Endothelial cell of umbilical vein (primary cell): ENCODE measurements around the gene DNM2. TPM values are rescaled to one million over a fixed set of nuclear protein-coding genes. Genes with fewer than 3 reads are reported as not detected.

ENCODE experiments used
- BruUV-seq: library from RNA; stranded (reverse); fragments of 400-500 nt; replicated peaks from 2 replicates; lab custom pipeline; 2021; lab: Mats Ljungman, UMichigan
- CTCF ChIA-PET: fragments of 300-600, 350-600 bp; sonication (Branson Sonifier 250); formaldehyde crosslinking; loops from one replicate; lab custom pipeline; 2021; ENCODE audit warnings: antibody characterized with exemption, inconsistent platforms; lab: Charles Lee
- POLR2A ChIA-PET: fragments of 300-600, 350-600 bp; sonication (Branson Sonifier 250); formaldehyde crosslinking; loops from one replicate; lab custom pipeline; 2021; ENCODE audit warnings: antibody characterized with exemption, inconsistent platforms; lab: Charles Lee
- DNase-seq: peaks from one replicate; pipeline ENCODE4 v3.0.0-alpha.2; 2011; ENCODE audit warnings: low read depth, low spot score
- FAIRE-seq: peaks from 2 replicates; lab custom pipeline; 2011; peaks lifted over from hg19 to GRCh38; lab: Jason Lieb, UNC
- H2AFZ ChIP-seq: 2 replicates; pipeline ENCODE4 v1.6.0; 2012; ENCODE audit warnings: low read depth, low read length, control low read depth, inconsistent platforms
- H3K27ac ChIP-seq: 2 replicates; pipeline ENCODE4 v1.5.1; 2011; ENCODE audit warnings: low read depth, mild to moderate bottlenecking, control low read depth, low read length, moderate library complexity; ENCODE audit not compliant: insufficient read depth
- H3K27me3 ChIP-seq, 2 experiments: 2 replicates each; pipeline versions ENCODE4 v1.6.0 to v1.6.1; 2011; ENCODE audit warnings: low read length in 2 of 2, mixed read lengths in 1 of 2; ENCODE audit not compliant: control insufficient read depth in 2 of 2, insufficient read depth in 2 of 2
- H3K36me3 ChIP-seq, 2 experiments: 2 replicates in 1 of 2; 3 replicates in 1 of 2; pipeline ENCODE4 v1.5.1; 2011; ENCODE audit warnings: low read length in 2 of 2, mild to moderate bottlenecking in 1 of 2, moderate library complexity in 1 of 2; ENCODE audit not compliant: control insufficient read depth in 2 of 2, insufficient read depth in 2 of 2; ENCODE audit errors: extremely low read depth in 1 of 2
- H3K4me1 ChIP-seq: 3 replicates; pipeline ENCODE4 v1.5.1; 2011; ENCODE audit warnings: mild to moderate bottlenecking, low read length; ENCODE audit not compliant: control insufficient read depth, insufficient read depth; ENCODE audit errors: extremely low read depth
- H3K4me2 ChIP-seq: 2 replicates; pipeline ENCODE4 v1.6.1; 2011; ENCODE audit warnings: low read length, control low read depth, mixed read lengths; ENCODE audit not compliant: insufficient read depth
- H3K4me3 ChIP-seq, 3 experiments: fragments of 200-600 bp in 1 of 3; sonication (generic), shearing (Covaris generic) in 1 of 3; replicated peaks in 1 of 3; 2 replicates each; pipeline ENCODE4 v1.5.1; 2011 to 2016; ENCODE audit warnings: control low read depth in 3 of 3, low read length in 3 of 3, mild to moderate bottlenecking in 2 of 3, inconsistent platforms in 1 of 3, low read depth in 1 of 3, moderate library complexity in 1 of 3; ENCODE audit not compliant: insufficient read depth in 1 of 3
- H3K79me2 ChIP-seq: 2 replicates; pipeline ENCODE4 v1.6.0; 2012; ENCODE audit warnings: low read length, inconsistent platforms; ENCODE audit not compliant: control insufficient read depth, insufficient read depth
- H3K9ac ChIP-seq: replicated peaks from 2 replicates; pipeline ENCODE3; 2011; ENCODE audit warnings: low read length, control low read depth; ENCODE audit not compliant: insufficient read depth; ENCODE audit errors: extremely low read depth
- H3K9me1 ChIP-seq: replicated peaks from 3 replicates; pipeline ENCODE4 v1.6.0; 2011; ENCODE audit warnings: mild to moderate bottlenecking, low read length; ENCODE audit not compliant: control insufficient read depth, insufficient read depth; ENCODE audit errors: extremely low read depth
- H3K9me3 ChIP-seq: replicated peaks from 2 replicates; pipeline ENCODE4 v1.5.1; 2012; ENCODE audit warnings: low read length, inconsistent platforms; ENCODE audit not compliant: control insufficient read depth, insufficient read depth
- H4K20me1 ChIP-seq: replicated peaks from 2 replicates; pipeline ENCODE3; 2011; ENCODE audit warnings: mild to moderate bottlenecking, low read length; ENCODE audit not compliant: control insufficient read depth, insufficient read depth; ENCODE audit errors: extremely low read depth
- CTCF ChIP-seq, 2 donors: IDR thresholded peaks; 1 replicate in 1 of 2; 2 replicates in 1 of 2; pipeline ENCODE4 v1.5.1; 2011; ENCODE audit warnings: low read length in 2 of 2, mild to moderate bottlenecking in 2 of 2, moderate library complexity in 2 of 2, control low read depth in 1 of 2, inconsistent platforms in 1 of 2, low read depth in 1 of 2; ENCODE audit not compliant: insufficient read depth in 1 of 2; ENCODE audit errors: extremely low read depth in 1 of 2
- EZH2 ChIP-seq: IDR thresholded peaks from 2 replicates; pipeline ENCODE4 v1.6.1; 2012; ENCODE audit warnings: borderline replicate concordance, low read depth, mild to moderate bottlenecking, moderate library complexity, low read length, inconsistent platforms; ENCODE audit not compliant: severe bottlenecking
- FOS ChIP-seq: IDR thresholded peaks from 2 replicates; pipeline ENCODE4 v1.6.1; 2011; ENCODE audit warnings: mild to moderate bottlenecking, low read length, moderate library complexity, borderline replicate concordance; ENCODE audit not compliant: insufficient read depth
- GATA2 ChIP-seq: IDR thresholded peaks from 2 replicates; pipeline ENCODE4 v1.7.0; 2011; ENCODE audit warnings: low read depth, mild to moderate bottlenecking, moderate library complexity, mixed read lengths, low read length; ENCODE audit not compliant: insufficient read length, insufficient read depth
- JUN ChIP-seq: IDR thresholded peaks from 2 replicates; pipeline ENCODE4 v1.6.1; 2011; ENCODE audit warnings: borderline replicate concordance, low read depth; ENCODE audit not compliant: insufficient read length, insufficient read depth
- MAX ChIP-seq: IDR thresholded peaks from 2 replicates; pipeline ENCODE4 v1.6.1; 2011; ENCODE audit not compliant: insufficient read depth, insufficient read length
- MYC ChIP-seq: IDR thresholded peaks from one replicate; pipeline ENCODE4 v1.6.1; 2011; ENCODE audit warnings: mild to moderate bottlenecking, low read depth, low read length
- POLR2A ChIP-seq: IDR thresholded peaks from 2 replicates; pipeline ENCODE4 v1.6.1; 2012; ENCODE audit warnings: low read depth, mild to moderate bottlenecking, control low read depth, low read length
- POLR2AphosphoS5 ChIP-seq: IDR thresholded peaks from 2 replicates; pipeline ENCODE4 v1.6.1; 2012; ENCODE audit warnings: low read depth, mild to moderate bottlenecking, control low read depth, low read length, moderate library complexity; ENCODE audit not compliant: insufficient read depth
- dilution Hi-C: fragments of 300-500 bp; cut with MboI; formaldehyde crosslinking; loops from one replicate; pipeline ENCODE4 v1.15.0; 2019; ENCODE audit warnings: low sequenced_read_pairs; ENCODE audit not compliant: extremely low pct_ligation_motif_present
- intact Hi-C: fragments of 100-400 bp; cut with micrococcal nuclease; formaldehyde crosslinking; loops from one replicate; pipeline ENCODE4 v1.10.0; 2022
- polyA plus RNA-seq, 4 experiments: library from polyadenylated mRNA; depleted of rRNA in 3 of 4; stranded (reverse) in 3 of 4; unstranded in 1 of 4; fragments of >200 nt; gene quantifications; 2 replicates each; pipeline versions ENCODE4 v1.2.1 to v1.2.3, GENCODE V29; 2011 to 2012; ENCODE audit warnings: missing spikeins in 1 of 4
- total RNA-seq: library from RNA; stranded (reverse); gene quantifications from 2 replicates; pipeline ENCODE4 v1.2.3, GENCODE V29; 2021

Gene DNM2
- total and polyA plus RNA-seq, 2 donors (not counting 3 experiments of a cell fraction or from before 2014, with no cell fraction given): 81.8 to 175 TPM

GRCh38 chr19:10766671-10767201 is 48.9 kb downstream of the DNM2 start:
- Histone ChIP-seq H3K79me2 (peaks cover 34% of the 10 kb centered on the region), H3K4me2 (no peak overlapping the region), H2AFZ (no peak overlapping the region), H4K20me1 (no peaks in the 10 kb centered on the region), H3K4me3 (no peak overlapping the region), H3K36me3 (peaks cover 0 to 2% of the 10 kb centered on the region in 2 experiments), H3K9me3 (no peaks in the 10 kb centered on the region), H3K27me3 (no peaks in the 10 kb centered on the region), H3K9ac (no peak overlapping the region), H3K27ac (no peak overlapping the region), H3K4me1 (peaks cover 3% of the 10 kb centered on the region), H3K9me1 (no peaks in the 10 kb centered on the region)
- POLR2A ChIA-PET: interaction anchor here (0.7 kb wide), 1 partner anchor 122 kb away, joined by 4 read pairs; no protein-coding TSS in a partner anchor
- dilution Hi-C loops (no loop called here), intact Hi-C loops (no loop called here)
- TF ChIP-seq MAX: no peak
- TF ChIP-seq POLR2AphosphoS5: no peak
- TF ChIP-seq CTCF (IDR thresholded peaks at IDR 0.05; ENCODE audit: extremely low read depth in 1 of 2, insufficient read depth in 1 of 2, low read depth in 1 of 2, low read length in 2 of 2): no peak
- TF ChIP-seq MYC: no peak
- no peak for TF ChIP-seq JUN
- no peak for TF ChIP-seq POLR2A
- no peak for TF ChIP-seq GATA2
- TF ChIP-seq EZH2: no peak
- no peak for TF ChIP-seq FOS
- CTCF ChIA-PET: interaction anchor here (1.1 to 1.8 kb wide), 6 partner anchors 16 to 226 kb away, joined by 3 to 8 read pairs (median 3); partner anchors contain the start of gene DNM2
- BruUV-seq: no TSS peak
- FAIRE-seq (no peak), DNase-seq (peak; percentile 36)
